GM18498 (cell line): ENCODE measurements around the gene DRD2.
"Not testable (repeated sequence)": the region's sequence is repeated elsewhere in the genome, so short reads cannot be mapped to it uniquely, and the experiment has no call there.

Experiments used
- ATAC-seq: cut with Tn5 transposase; IDR thresholded peaks from one replicate; pipeline ENCODE4 v1.9.1; 2021; ENCODE audit warnings: mild to moderate bottlenecking, moderate library complexity; ENCODE audit not compliant: unreplicated experiment

Gene DRD2

DNA sequence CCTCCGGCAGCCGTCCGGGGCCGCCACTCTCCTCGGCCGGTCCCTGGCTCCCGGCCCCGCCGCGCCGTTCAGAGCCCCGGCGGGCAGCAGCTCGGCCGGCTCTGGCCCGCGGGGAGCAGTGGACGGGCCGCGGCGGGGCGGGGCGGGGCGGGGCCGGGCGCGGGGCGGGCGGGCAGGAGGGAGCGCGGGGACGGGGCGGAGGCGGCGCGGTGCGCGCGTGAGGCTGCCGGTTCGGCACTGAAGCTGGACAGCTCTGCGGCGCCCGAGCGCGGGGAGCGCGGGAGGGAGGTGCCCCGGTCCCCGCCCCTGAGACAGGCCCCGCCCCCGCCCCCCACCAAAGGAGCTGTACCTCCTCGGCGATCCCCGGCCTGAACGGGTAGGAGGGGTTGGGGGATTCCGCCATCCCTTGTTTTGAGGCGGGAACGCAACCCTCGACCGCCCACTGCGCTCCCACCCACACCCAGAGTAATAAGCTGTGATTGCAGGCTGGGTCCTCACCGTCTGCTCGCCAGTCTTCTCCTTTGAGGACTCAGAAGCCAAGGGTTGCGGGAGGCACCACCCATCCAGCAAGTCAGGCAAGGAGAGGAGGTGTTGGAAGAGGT, at the start of gene DRD2:
TSS of gene DRD2 (minus strand) at position 239 of the 602 bp plus-strand sequence. CDS start 50,747 bp downstream, outside the sequence.
- ATAC-seq, result no peak

GRCh38 chr11:113523906-113524305, 48.7 kb upstream of the DRD2 start:
- not testable (repeated sequence) for ATAC-seq

DNA sequence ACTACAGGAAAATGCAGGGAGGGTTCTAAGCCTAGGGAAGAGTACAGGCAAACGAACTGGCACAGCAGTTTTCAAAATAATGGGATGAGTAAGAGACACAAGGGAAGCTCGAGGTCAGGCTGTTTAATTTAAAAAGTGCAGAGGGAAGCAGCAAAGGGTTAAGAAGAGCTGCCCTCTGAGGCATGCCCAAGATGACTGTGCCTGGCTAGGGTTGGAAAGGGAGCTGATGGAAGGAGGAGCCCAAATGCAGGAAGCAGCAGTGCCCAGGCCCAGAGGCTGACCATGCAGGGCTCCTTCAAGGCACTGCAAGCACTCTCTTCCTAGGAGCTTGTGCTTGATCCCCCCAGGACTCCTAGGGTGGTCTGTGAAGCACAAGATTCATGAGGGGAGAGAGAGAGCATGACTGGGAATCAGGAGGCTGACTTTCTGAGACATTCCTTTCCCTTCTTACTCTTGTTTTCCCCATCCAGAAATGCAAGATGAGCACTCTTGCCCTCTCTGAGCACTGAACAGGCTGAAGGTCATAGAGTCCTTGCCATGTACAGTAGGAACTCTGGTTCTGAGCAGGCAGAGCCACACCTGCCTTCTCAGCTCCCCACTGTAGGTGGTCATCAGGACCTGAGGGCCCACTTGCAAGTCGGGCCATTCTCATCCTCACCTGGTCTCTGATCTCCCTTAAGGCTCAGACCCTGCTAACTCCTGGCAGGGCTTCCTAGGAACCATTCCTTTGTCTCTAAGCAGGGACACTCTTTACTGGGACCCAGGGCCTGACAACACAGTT, 46.7 kb upstream of the DRD2 start:
- ATAC-seq, result no peak

DNA sequence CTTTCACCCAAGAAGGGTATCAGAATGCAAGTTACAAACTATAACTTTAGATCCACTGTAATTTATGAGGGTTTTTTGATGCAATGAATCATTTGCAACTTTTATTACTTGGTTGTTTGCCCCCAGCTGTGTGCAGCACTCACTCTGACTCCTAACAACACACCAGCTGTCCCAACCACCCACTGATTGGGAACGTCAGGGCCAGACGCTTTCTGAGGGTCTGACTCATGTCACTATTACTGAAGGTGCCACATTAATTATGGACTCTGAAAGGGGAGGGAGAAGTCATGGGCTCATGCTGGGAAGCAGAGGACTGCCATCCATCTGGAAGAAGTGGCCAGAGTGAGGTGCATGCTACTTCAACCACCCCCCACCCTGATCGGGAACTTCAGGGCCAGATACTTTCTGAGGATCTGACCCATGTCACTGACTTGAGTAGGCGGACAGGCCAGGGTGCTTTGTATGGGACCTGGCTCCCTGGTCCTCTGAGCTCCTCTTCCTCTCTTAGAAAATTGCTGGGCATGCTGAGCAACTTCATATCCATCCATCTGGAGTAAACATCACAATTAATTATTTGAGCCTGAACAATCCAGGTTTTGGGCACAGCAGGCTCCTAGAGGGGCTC, 44.9 kb upstream of the DRD2 start:
- no peak for ATAC-seq

DNA sequence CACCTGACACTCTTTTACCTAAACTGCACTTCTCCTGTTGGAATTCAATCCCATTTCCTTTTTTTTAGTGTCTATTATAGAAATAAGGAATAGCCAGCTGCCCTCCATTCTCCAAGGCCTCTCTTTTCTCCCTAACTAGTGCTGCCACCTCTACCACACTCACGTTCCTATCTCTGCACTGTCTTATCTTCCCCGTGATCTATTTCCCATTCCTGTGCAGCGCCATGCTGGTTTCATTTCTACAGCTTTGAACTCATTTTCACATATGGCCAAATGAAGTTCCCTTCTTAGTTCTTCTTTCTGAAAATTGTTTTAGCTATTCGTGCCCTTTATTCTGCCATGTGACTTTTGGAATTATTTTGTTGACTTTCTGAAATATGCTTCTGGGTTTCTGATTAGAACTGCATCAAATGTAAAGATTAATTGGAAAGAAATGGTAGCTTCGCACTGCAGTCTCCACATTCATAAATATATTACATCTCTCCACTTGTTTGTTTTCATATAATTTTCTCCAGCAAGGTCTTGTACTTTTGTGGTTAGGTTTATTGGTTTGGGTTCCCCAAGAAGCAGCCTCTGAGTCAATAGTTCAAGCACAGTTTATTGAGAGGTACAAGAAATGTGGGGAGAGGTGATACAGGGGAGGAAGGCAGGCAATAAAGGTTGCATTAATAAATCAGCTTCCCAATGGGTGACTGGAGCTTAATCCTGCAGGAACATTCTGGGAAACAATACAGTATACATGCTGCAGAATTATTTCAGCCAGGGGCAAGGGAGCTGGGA, 43.7 kb upstream of the DRD2 start:
- no peak for ATAC-seq

- ATAC-seq, result no peak
These were observed 42.2 kb upstream of the DRD2 start for GRCh38 chr11:113517361-113517760.

DNA sequence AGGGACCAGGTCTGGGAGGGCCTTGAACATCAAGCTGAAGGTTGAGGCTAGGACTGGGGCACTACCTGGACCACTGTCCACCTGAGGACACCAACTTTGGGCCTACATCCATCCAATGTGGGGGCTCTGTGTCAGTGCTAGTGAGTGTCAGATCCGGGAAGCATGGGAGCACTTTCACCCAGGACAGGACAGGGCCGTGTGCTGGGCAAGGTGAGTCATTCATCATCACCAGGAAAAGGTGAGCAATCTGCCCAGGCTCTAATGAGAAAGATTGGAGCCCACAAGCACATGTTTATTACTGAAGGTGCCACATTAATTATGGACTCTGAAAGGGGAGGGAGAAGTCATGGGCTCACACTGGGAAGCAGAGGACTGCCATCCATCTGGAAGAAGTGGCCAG, 39.7 kb upstream of the DRD2 start:
- ATAC-seq, result no peak

- no peak for ATAC-seq
These were observed 32.1 kb upstream of the DRD2 start for GRCh38 chr11:113507341-113507740.

DNA sequence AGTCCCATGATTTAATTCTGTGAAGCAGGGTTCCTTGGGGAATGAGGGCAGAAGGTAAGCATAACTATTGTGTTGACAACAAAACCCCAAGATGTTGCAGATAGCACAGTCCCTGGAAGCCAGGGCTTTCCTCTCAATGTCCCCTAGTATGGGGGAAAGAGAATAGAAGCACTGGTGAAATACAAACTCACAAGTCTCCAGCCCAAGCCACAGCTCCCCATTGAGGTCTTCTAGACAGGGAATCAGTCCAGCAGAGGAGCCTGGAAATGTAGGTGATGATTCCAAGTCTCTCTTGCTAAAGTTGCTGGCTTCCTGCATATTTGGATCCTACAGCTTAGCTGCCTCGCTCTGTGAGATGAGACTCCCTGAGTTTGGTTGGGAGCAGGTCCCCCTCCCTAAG, 31.7 kb upstream of the DRD2 start:
- ATAC-seq, result no peak

DNA sequence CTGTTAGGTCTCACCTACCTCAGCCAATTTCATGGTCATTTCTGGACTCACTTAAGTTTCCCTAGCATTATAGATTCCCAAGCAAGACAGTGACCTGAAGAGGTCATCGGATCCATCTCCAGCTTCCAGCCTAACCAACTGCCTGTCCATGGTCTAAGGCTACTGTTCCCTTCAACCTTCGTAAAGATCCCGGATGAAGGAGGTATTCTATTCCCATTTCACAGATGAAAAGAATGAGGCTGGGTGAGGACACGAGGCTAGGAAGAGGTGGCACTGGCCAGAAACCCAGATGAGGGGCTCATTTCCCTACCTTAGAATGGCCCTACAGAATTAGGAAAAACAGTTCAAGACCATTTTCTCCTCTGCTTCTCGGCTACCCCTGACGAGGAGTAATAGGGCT, 31.3 kb upstream of the DRD2 start:
- ATAC-seq, result no peak

GRCh38 chr11:113505541-113506375, 30.6 kb upstream of the DRD2 start:
- no peak for ATAC-seq

GRCh38 chr11:113505046-113505445, 29.8 kb upstream of the DRD2 start:
- ATAC-seq, result no peak

- ATAC-seq, result no peak
These were observed 29.4 kb upstream of the DRD2 start for GRCh38 chr11:113504586-113504985.

DNA sequence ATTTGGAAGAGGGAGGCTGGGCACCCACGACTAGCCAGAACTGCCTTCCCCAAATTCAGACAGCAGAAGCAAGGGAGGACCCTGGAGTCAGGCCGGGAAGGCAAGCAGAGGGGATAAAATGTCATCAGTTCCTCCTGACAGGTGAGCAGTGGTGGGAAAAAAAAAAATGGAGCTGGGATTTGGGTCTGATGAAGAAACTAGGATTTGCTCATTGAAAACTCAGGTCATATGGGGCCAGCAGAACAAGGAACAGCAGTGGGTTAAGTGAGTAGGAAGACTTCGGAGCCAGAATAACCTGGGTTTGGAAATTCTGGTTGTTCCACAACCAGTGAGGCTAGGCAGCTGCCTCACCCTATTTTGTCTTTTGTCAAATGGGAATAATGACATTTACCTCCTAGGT, 28.9 kb upstream of the DRD2 start:
- no peak for ATAC-seq

GRCh38 chr11:113497066-113497910, 22.1 kb upstream of the DRD2 start:
- ATAC-seq, result no peak

DNA sequence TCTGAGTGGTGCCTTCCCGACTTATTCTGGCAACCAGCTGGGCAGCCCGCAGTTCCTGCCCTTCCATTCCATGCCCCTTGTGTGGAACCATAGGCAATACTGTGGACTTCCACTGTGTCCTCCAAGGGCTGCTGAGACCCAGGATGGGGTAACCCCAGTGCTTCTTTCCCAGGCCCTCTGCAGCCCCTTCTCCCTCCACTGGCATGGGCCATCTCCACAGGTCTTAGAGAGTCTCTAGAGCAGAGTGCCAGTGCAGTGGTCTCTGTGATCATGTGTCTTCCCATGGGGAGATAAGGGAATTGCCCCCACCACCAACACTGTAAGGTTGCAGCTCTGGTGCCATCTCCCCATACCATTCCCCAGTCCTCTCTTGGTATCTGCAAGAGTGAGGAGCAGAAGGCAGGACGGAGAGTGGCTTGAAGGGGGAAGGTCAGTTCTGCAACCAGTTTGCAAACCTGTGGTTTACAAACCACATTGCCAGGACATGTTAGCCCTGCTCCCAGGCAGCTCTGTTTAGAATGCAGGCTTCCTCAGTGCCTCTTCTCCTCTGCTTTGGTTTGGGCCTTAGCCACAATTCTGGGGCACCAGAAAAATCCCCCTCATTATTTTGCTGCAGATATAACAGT, 20.9 kb upstream of the DRD2 start:
- ATAC-seq, result no peak

- no peak for ATAC-seq
These were observed 18.8 kb upstream of the DRD2 start for GRCh38 chr11:113494021-113494420.

DNA sequence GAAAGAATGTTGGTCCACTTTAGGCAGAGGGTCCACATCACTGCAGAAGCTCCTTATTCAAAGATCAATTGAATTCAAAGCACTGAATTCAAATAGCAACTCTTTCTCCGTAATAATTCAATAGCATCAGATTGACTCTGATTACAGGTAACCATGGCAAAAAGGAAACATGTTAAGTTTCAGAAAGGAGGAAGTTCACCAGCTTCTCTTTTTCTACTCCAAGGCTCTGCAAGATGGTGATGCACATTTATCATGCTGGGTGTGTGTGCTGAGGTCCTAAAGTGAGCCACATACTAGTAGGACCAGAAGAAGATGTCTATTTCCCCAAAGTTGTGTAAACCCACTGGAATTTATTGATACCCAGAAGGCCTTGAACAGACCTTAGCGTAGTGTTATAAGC, 18.0 kb upstream of the DRD2 start:
- no peak for ATAC-seq

DNA sequence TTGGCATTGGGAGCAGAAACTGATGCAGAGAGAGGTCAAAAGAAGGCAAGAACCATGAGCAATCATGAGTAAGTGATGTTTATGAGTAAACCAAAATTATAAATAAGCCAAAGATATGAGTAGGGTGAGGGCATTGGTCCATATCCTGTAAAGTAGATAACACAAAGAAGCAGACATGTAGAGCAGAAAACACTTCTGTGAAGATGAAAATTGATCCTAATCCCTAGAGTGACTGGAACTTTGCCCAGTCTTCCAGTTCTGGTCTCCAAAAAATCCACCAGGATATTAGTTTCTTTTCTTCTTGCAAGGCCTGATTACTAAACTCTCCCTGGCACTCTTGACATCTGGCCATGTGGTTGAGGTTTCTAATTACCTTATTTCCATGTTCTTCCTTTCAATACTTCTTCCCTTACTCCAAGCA, 13.7 kb upstream of the DRD2 start:
- no peak for ATAC-seq
